ENCODE data around the gene TMEM181.
"Not testable (repeated sequence)": the region's sequence is repeated elsewhere in the genome, so short reads cannot be mapped to it uniquely, and the experiment has no call there.

- TF ChIP-seq EZH2 (IDR thresholded peaks at IDR 0.05; ENCODE audit: low read depth); CTCF (conservative IDR thresholded peaks at IDR 0.05): not testable (repeated sequence)
These were observed 32.0 kb upstream of the TMEM181 start for GRCh38 chr6:158527858-158528257.

Measured in PC-9 (cell line).